ENCODE results near the gene GRIK4.

DNA sequence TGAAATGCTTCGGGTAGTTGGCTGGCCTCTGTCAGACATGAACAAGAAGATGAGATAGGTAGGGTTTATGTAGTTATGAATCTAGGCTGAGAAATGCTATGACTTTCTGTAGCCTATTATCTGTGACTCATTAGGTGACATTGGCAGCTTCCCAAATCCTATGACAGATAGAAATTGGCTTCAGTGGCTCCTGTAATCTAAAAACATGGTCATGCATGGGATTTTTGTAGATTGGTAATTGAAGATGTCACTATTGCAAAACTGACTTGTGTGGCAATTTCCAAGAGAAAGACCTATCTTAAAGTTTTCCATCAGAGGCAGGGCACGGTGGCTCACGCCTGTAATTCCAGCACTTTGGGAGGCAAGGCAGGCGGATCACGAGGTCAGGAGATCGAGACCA is 29.4 kb upstream of the GRIK4 start:
- no peak for TF ChIP-seq CTCF (conservative IDR thresholded peaks at IDR 0.05)
- TF ChIP-seq EZH2 (IDR thresholded peaks at IDR 0.05; ENCODE audit: low read depth): no peak
